HCT116 (cell line): Measurements from ENCODE around the gene PIP4P1. TPM values are rescaled to one million over a fixed set of nuclear protein-coding genes. Genes with fewer than 3 reads are reported as not detected.

Experiments
- ATAC-seq: fragments of 200-7000 bp; cut with Tn5 transposase; 2 replicates; pipeline ENCODE4 v1.9.1; 2020; ENCODE audit warnings: mild to moderate bottlenecking, moderate library complexity
- BruUV-seq: library from RNA; stranded (reverse); fragments of 400-500 nt; replicated peaks from 2 replicates; lab custom pipeline; 2021; lab: Mats Ljungman, UMichigan
- CTCF ChIA-PET: fragments of 300-600 bp; sonication (Branson Sonifier 250); formaldehyde crosslinking; loops from one replicate; lab custom pipeline; 2021; ENCODE audit warnings: antibody characterized with exemption; lab: Charles Lee
- POLR2A ChIA-PET: fragments of 300-600, 350-600 bp; sonication (Branson Sonifier 250); formaldehyde crosslinking; loops from one replicate; lab custom pipeline; 2021; ENCODE audit warnings: antibody characterized with exemption; lab: Charles Lee
- RAD21 ChIA-PET, 2 experiments: fragments of 300-600 bp; sonication (Branson Sonifier 250); formaldehyde crosslinking; loops; one replicate each; lab custom pipeline; 2023; ENCODE audit warnings: low total read pairs in 2 of 2; ENCODE audit not compliant: uncharacterized antibody in 2 of 2, unreplicated experiment in 2 of 2, low non-redundant PET in 1 of 2; lab: Charles Lee
- DNase-seq: peaks from one replicate; pipeline ENCODE4 v3.0.0-alpha.2; 2010; ENCODE audit warnings: low read depth, low spot score
- H2AFZ ChIP-seq: fragments of 200-600 bp; shearing (Covaris generic), sonication (generic); 2 replicates; pipeline ENCODE4 v1.6.1; 2017; ENCODE audit warnings: low read depth, mixed run types, mixed read lengths, antibody characterized with exemption, low read length; ENCODE audit not compliant: poor library complexity, severe bottlenecking
- H3K27ac ChIP-seq: 2 replicates; pipeline ENCODE4 v1.5.1; 2012; ENCODE audit warnings: low read depth, low read length
- H3K27me3 ChIP-seq: fragments of 200-600 bp; sonication (generic); 2 replicates; pipeline ENCODE4 v1.6.1; 2016; ENCODE audit warnings: mixed run types, low read length, mixed read lengths; ENCODE audit not compliant: insufficient read depth
- H3K36me3 ChIP-seq, 2 experiments: fragments of 200-500 bp in 1 of 2; fragments of 200-600 bp in 1 of 2; sonication (Bioruptor generic) in 1 of 2; sonication (generic) in 1 of 2; 2 replicates each; pipeline versions ENCODE4 v1.5.1 to v1.6.1; 2014 to 2016; ENCODE audit warnings: low read length in 2 of 2, inconsistent platforms in 1 of 2, mixed read lengths in 1 of 2, mixed run types in 1 of 2; ENCODE audit not compliant: insufficient read depth in 2 of 2, control insufficient read depth in 1 of 2
- H3K4me1 ChIP-seq, 2 experiments: fragments of 200-600 bp in 1 of 2; sonication (generic) in 1 of 2; 2 replicates each; pipeline versions ENCODE4 v1.5.1 to v1.6.1; 2012 to 2017; ENCODE audit warnings: low read length in 2 of 2, inconsistent platforms in 1 of 2, mild to moderate bottlenecking in 1 of 2, mixed read lengths in 1 of 2, mixed run types in 1 of 2, moderate library complexity in 1 of 2; ENCODE audit not compliant: insufficient read depth in 2 of 2, control insufficient read depth in 1 of 2
- H3K4me2 ChIP-seq: fragments of 200-600 bp; sonication (generic); 2 replicates; pipeline ENCODE4 v1.6.1; 2017; ENCODE audit warnings: mixed run types, low read length, mixed read lengths
- H3K4me3 ChIP-seq, 2 experiments: fragments of 200-600 bp in 1 of 2; sonication (generic) in 1 of 2; replicated peaks in 1 of 2; 2 replicates each; pipeline ENCODE4 v1.5.1; 2011 to 2016; ENCODE audit warnings: low read length in 2 of 2, control low read depth in 1 of 2, low read depth in 1 of 2, mild to moderate bottlenecking in 1 of 2, mixed read lengths in 1 of 2, mixed run types in 1 of 2
- H3K79me2 ChIP-seq: fragments of 200-600 bp; sonication (generic); 2 replicates; pipeline ENCODE4 v1.6.1; 2017; ENCODE audit warnings: mild to moderate bottlenecking, mixed run types, low read length, moderate library complexity, mixed read lengths; ENCODE audit not compliant: insufficient read depth
- H3K9ac ChIP-seq: fragments of 200-600 bp; sonication (generic); 2 replicates; pipeline ENCODE4 v1.6.1; 2016; ENCODE audit warnings: low read length, mixed read lengths
- H3K9me2 ChIP-seq: fragments of 200-600 bp; sonication (generic), shearing (Covaris generic); 2 replicates; pipeline ENCODE4 v1.6.1; 2017; ENCODE audit warnings: mixed run types, mild to moderate bottlenecking, moderate library complexity; ENCODE audit not compliant: insufficient read depth
- H3K9me3 ChIP-seq, 2 experiments: fragments of 200-500 bp in 1 of 2; fragments of 200-600 bp in 1 of 2; sonication (Bioruptor generic) in 1 of 2; sonication (generic) in 1 of 2; 2 replicates each; pipeline ENCODE4 v1.6.1; 2014 to 2017; ENCODE audit warnings: low read length in 2 of 2, mixed read lengths in 2 of 2, inconsistent platforms in 1 of 2, low read depth in 1 of 2, mild to moderate bottlenecking in 1 of 2, mixed run types in 1 of 2, moderate library complexity in 1 of 2; ENCODE audit not compliant: control insufficient read depth in 1 of 2, insufficient read depth in 1 of 2
- H4K20me1 ChIP-seq: fragments of 200-600 bp; sonication (generic), shearing (Covaris generic); 2 replicates; pipeline ENCODE4 v1.6.1; 2017; ENCODE audit warnings: mixed run types, mild to moderate bottlenecking, moderate library complexity; ENCODE audit not compliant: insufficient read depth
- CBX3 ChIP-seq: IDR thresholded peaks from 2 replicates; pipeline ENCODE4 v1.6.1; 2012; ENCODE audit warnings: low read depth
- EGR1 ChIP-seq: IDR thresholded peaks from 2 replicates; pipeline ENCODE4 v1.6.1; 2012; ENCODE audit warnings: low read depth
- FOSL1 ChIP-seq: IDR thresholded peaks from 2 replicates; pipeline ENCODE4 v1.6.1; 2012; ENCODE audit warnings: low read depth
- JUND ChIP-seq: IDR thresholded peaks from 2 replicates; pipeline ENCODE4 v1.6.1; 2012
- POLR2A ChIP-seq: IDR thresholded peaks from 2 replicates; pipeline ENCODE4 v1.7.0; 2011; ENCODE audit warnings: borderline replicate concordance; ENCODE audit not compliant: insufficient read depth, insufficient read length; ENCODE audit errors: extremely low read depth
- RAD21 ChIP-seq: IDR thresholded peaks from 2 replicates; pipeline ENCODE4 v1.6.1; 2012; ENCODE audit warnings: low read depth, mild to moderate bottlenecking
- intact Hi-C: fragments of 100-400 bp; cut with micrococcal nuclease; formaldehyde crosslinking; loops from 2 replicates; pipeline ENCODE4 v1.10.0; 2022
- total RNA-seq: library from RNA; stranded (reverse); gene quantifications from one replicate; pipeline ENCODE4 v1.2.1, GENCODE V29; 2021; ENCODE audit not compliant: unreplicated experiment
- TF ChIP-seq, protein P1 (sequence below), 3 experiments: fragments of 200-600 bp in 1 of 3; sonication (generic) in 1 of 3; IDR thresholded peaks in 2 of 3; conservative IDR thresholded peaks in 1 of 3; 2 replicates each; pipeline ENCODE4 v1.5.1; 2012 to 2017; ENCODE audit warnings: low read depth in 2 of 3, low read length in 2 of 3, antibody characterized with exemption in 1 of 3, borderline replicate concordance in 1 of 3, control low read depth in 1 of 3, mild to moderate bottlenecking in 1 of 3, mixed read lengths in 1 of 3, mixed run types in 1 of 3, moderate library complexity in 1 of 3; ENCODE audit not compliant: insufficient read depth in 1 of 3
- TF ChIP-seq, protein P2 (sequence below): IDR thresholded peaks from 2 replicates; pipeline ENCODE4 v1.6.1; 2012
- TF ChIP-seq, protein P3 (sequence below): IDR thresholded peaks from 2 replicates; pipeline ENCODE4 v1.6.1; 2012

Gene PIP4P1
- total RNA-seq, 1 experiment from 2014 or later = 35.4 TPM

DNA sequence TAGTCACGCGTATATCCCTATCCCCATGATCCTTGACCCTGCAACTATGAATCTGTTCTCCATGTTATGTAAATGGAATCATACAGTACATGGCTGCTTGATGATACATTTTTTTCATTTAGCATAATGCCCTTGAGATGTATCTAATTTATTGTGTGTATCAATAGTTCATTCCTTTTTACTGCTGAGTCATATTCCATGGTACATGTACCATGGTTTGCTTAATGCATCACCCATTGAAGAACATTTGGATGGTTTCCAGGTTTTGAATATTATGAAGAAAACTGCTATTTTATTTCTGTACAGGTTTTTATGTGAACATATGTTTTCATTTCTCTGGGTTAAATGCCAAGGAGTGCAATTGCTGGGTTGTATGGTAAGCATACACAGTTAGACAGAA is 40.1 kb upstream of the PIP4P1 start (continued):
- TF ChIP-seq, protein P1, sequence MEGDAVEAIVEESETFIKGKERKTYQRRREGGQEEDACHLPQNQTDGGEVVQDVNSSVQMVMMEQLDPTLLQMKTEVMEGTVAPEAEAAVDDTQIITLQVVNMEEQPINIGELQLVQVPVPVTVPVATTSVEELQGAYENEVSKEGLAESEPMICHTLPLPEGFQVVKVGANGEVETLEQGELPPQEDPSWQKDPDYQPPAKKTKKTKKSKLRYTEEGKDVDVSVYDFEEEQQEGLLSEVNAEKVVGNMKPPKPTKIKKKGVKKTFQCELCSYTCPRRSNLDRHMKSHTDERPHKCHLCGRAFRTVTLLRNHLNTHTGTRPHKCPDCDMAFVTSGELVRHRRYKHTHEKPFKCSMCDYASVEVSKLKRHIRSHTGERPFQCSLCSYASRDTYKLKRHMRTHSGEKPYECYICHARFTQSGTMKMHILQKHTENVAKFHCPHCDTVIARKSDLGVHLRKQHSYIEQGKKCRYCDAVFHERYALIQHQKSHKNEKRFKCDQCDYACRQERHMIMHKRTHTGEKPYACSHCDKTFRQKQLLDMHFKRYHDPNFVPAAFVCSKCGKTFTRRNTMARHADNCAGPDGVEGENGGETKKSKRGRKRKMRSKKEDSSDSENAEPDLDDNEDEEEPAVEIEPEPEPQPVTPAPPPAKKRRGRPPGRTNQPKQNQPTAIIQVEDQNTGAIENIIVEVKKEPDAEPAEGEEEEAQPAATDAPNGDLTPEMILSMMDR (IDR thresholded peaks at IDR 0.05 in 2 of 3, conservative IDR thresholded peaks at IDR 0.05 in 1 of 3; ENCODE audit: borderline replicate concordance in 1 of 3, insufficient read depth in 1 of 3, low read depth in 2 of 3, low read length in 2 of 3) = no peak
- TF ChIP-seq, protein P2, sequence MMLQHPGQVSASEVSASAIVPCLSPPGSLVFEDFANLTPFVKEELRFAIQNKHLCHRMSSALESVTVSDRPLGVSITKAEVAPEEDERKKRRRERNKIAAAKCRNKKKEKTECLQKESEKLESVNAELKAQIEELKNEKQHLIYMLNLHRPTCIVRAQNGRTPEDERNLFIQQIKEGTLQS = no peak
- TF ChIP-seq FOSL1 (no peak), EGR1 (no peak), RAD21 (no peak), CBX3 (no peak)
- TF ChIP-seq, all 23 proteins: peak for 0

DNA sequence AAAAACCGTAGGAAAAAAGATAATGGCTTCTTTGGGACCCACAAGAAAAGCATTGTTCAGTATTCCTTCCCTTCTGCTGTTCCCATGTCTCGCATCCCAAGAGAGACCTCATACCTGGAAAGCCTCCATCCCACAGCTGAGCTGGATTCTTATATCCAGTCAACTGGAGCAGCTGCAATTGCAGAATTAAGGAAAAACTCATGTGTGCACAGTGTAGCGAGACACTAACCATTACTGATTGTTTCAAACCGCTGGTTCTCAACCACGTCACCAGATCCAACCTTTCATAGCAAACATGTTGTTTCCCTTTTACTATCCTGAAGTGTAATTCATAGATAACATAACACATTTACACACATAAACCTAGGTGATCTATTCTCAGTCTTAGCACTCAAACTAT is 38.6 kb upstream of the PIP4P1 start:
- TF ChIP-seq RAD21 = no peak
- TF ChIP-seq, protein P1 (IDR thresholded peaks at IDR 0.05 in 2 of 3, conservative IDR thresholded peaks at IDR 0.05 in 1 of 3; ENCODE audit: borderline replicate concordance in 1 of 3, insufficient read depth in 1 of 3, low read depth in 2 of 3, low read length in 2 of 3) = no peak
- TF ChIP-seq POLR2A = no peak
- no peak for TF ChIP-seq CBX3
- TF ChIP-seq, protein P3, sequence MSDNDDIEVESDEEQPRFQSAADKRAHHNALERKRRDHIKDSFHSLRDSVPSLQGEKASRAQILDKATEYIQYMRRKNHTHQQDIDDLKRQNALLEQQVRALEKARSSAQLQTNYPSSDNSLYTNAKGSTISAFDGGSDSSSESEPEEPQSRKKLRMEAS = no peak
- no peak for TF ChIP-seq JUND
- ATAC-seq = no peak
- H3K79me2 ChIP-seq = no peaks in the 10 kb centered on the region
- no peaks in the 10 kb centered on the region for H3K27me3 ChIP-seq
- no peak overlapping the region for H3K9ac ChIP-seq
- H3K4me1 ChIP-seq = peaks cover 19 to 29% of the 10 kb centered on the region in 2 experiments
- CTCF ChIA-PET = no interaction called here
- intact Hi-C loops = no loop called here
- POLR2A ChIA-PET = no interaction called here
- H3K4me2 ChIP-seq = no peak overlapping the region
- no peaks in the 10 kb centered on the region for H4K20me1 ChIP-seq
- RAD21 ChIA-PET = no interaction called here
- no TSS peak for BruUV-seq
- no peaks in the 10 kb centered on the region for H3K36me3 ChIP-seq
- no peaks in the 10 kb centered on the region for H3K9me2 ChIP-seq
- no peak for DNase-seq
- H3K4me3 ChIP-seq = no peak overlapping the region
- no peak overlapping the region for H3K27ac ChIP-seq
- no peaks in the 10 kb centered on the region for H3K9me3 ChIP-seq
- H2AFZ ChIP-seq = no peak overlapping the region
